H1 (cell line): ENCODE data around the gene NUBP2. TPM values are rescaled to one million over a fixed set of nuclear protein-coding genes. Genes with fewer than 3 reads are reported as not detected.

Source experiments
- FOSL1 ChIP-seq: IDR thresholded peaks from 2 replicates; pipeline ENCODE4 v1.6.1; 2011; ENCODE audit warnings: mild to moderate bottlenecking, low read depth, low read length, moderate library complexity; ENCODE audit not compliant: insufficient read depth
- KDM4A ChIP-seq: IDR thresholded peaks from one replicate; pipeline ENCODE4 v1.7.1; 2012; ENCODE audit warnings: low read depth, mild to moderate bottlenecking, moderate library complexity, low read length, inconsistent platforms; ENCODE audit not compliant: severe bottlenecking
- PHF8 ChIP-seq: fragments of 200-600 bp; sonication (generic); conservative IDR thresholded peaks from 2 replicates; pipeline ENCODE4 v1.7.1; 2012; ENCODE audit warnings: low read depth, mild to moderate bottlenecking, inconsistent platforms, low read length, moderate library complexity
- POLR2AphosphoS5 ChIP-seq: IDR thresholded peaks from 2 replicates; pipeline ENCODE4 v1.6.1; 2011; ENCODE audit warnings: low read depth, low read length
- SP2 ChIP-seq: IDR thresholded peaks from 2 replicates; pipeline ENCODE4 v1.6.1; 2012; ENCODE audit warnings: mild to moderate bottlenecking, low read length, inconsistent platforms
- TAF1 ChIP-seq: IDR thresholded peaks from 2 replicates; pipeline ENCODE4 v1.6.1; 2011; ENCODE audit warnings: mild to moderate bottlenecking, low read depth, low read length
- YY1 ChIP-seq: IDR thresholded peaks from 2 replicates; pipeline ENCODE4 v1.6.1; 2011; ENCODE audit warnings: low read depth, mild to moderate bottlenecking, low read length
- ZNF274 ChIP-seq: IDR thresholded peaks from 2 replicates; pipeline ENCODE4 v1.7.0; 2012; ENCODE audit warnings: low read length, borderline replicate concordance; ENCODE audit errors: extremely low read depth
- polyA plus RNA-seq, 7 experiments: library from polyadenylated mRNA; depleted of rRNA in 3 of 7; stranded (reverse) in 5 of 7; unstranded in 2 of 7; fragments of >200 nt in 5 of 7; fragments of 200-250 nt in 2 of 7; gene quantifications; 1 replicate in 5 of 7; 2 replicates in 1 of 7; 4 replicates in 1 of 7; pipeline versions ENCODE4 v1.2.1 to v1.2.3, GENCODE V29; 2011 to 2013; ENCODE audit warnings: missing spikeins in 2 of 7, mixed read lengths in 2 of 7
- total RNA-seq: library from RNA; stranded (reverse); fragmentation: NEBNext Ultra II Directional; extraction: Animal tissue kit (Norgen Biotek cat#: 25700); gene quantifications from 2 replicates; pipeline ENCODE4 v1.2.1, GENCODE V29; 2021
- TF ChIP-seq, protein P1 (sequence below): fragments of 300-600 bp; sonication (generic); IDR thresholded peaks from 2 replicates; pipeline ENCODE4 v1.7.1; 2012; ENCODE audit warnings: low read length, moderate library complexity, mild to moderate bottlenecking, inconsistent platforms; ENCODE audit not compliant: insufficient replicate concordance

The NUBP2 gene
- total and polyA plus RNA-seq, 2 of the 8 experiments (the other 6 are each of a cell fraction or from before 2014, with no cell fraction given) = 70.3 to 96.9 TPM

DNA sequence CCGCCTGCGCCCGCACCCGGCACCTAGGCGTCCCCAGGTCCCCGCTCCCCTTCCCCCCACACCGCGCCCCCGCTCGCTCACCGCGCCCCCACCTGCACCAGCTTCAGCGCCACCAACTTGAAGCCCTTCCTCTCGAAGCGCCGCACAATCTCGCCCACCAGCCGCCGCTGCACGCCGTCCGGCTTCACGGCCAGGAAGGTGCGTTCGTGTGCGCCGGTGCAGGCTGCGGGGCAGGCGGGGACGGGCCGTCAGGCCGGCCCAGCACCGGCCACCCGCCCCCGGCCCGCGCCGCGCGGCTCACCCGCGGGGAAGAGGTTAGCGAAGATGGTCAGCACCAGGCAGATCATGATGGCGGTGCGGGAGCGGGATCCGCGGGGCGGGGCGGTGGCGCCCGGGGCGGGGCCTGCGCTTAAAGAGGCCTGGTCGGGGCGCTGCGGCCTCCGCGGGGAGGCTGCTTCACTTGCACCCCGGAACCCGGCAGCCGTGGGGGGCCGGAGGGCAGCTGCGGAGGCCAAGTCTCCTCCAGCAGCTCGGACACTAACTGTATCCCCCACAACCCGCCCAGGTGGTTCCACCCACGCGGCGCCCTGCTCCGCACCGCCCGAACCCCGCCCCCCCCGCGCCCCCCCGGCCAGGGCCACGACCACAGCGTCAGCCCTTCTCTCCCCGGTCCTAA is 11.4 kb upstream of the NUBP2 start, which contains the start of gene NME3 (continued):
- TF ChIP-seq, protein P1, sequence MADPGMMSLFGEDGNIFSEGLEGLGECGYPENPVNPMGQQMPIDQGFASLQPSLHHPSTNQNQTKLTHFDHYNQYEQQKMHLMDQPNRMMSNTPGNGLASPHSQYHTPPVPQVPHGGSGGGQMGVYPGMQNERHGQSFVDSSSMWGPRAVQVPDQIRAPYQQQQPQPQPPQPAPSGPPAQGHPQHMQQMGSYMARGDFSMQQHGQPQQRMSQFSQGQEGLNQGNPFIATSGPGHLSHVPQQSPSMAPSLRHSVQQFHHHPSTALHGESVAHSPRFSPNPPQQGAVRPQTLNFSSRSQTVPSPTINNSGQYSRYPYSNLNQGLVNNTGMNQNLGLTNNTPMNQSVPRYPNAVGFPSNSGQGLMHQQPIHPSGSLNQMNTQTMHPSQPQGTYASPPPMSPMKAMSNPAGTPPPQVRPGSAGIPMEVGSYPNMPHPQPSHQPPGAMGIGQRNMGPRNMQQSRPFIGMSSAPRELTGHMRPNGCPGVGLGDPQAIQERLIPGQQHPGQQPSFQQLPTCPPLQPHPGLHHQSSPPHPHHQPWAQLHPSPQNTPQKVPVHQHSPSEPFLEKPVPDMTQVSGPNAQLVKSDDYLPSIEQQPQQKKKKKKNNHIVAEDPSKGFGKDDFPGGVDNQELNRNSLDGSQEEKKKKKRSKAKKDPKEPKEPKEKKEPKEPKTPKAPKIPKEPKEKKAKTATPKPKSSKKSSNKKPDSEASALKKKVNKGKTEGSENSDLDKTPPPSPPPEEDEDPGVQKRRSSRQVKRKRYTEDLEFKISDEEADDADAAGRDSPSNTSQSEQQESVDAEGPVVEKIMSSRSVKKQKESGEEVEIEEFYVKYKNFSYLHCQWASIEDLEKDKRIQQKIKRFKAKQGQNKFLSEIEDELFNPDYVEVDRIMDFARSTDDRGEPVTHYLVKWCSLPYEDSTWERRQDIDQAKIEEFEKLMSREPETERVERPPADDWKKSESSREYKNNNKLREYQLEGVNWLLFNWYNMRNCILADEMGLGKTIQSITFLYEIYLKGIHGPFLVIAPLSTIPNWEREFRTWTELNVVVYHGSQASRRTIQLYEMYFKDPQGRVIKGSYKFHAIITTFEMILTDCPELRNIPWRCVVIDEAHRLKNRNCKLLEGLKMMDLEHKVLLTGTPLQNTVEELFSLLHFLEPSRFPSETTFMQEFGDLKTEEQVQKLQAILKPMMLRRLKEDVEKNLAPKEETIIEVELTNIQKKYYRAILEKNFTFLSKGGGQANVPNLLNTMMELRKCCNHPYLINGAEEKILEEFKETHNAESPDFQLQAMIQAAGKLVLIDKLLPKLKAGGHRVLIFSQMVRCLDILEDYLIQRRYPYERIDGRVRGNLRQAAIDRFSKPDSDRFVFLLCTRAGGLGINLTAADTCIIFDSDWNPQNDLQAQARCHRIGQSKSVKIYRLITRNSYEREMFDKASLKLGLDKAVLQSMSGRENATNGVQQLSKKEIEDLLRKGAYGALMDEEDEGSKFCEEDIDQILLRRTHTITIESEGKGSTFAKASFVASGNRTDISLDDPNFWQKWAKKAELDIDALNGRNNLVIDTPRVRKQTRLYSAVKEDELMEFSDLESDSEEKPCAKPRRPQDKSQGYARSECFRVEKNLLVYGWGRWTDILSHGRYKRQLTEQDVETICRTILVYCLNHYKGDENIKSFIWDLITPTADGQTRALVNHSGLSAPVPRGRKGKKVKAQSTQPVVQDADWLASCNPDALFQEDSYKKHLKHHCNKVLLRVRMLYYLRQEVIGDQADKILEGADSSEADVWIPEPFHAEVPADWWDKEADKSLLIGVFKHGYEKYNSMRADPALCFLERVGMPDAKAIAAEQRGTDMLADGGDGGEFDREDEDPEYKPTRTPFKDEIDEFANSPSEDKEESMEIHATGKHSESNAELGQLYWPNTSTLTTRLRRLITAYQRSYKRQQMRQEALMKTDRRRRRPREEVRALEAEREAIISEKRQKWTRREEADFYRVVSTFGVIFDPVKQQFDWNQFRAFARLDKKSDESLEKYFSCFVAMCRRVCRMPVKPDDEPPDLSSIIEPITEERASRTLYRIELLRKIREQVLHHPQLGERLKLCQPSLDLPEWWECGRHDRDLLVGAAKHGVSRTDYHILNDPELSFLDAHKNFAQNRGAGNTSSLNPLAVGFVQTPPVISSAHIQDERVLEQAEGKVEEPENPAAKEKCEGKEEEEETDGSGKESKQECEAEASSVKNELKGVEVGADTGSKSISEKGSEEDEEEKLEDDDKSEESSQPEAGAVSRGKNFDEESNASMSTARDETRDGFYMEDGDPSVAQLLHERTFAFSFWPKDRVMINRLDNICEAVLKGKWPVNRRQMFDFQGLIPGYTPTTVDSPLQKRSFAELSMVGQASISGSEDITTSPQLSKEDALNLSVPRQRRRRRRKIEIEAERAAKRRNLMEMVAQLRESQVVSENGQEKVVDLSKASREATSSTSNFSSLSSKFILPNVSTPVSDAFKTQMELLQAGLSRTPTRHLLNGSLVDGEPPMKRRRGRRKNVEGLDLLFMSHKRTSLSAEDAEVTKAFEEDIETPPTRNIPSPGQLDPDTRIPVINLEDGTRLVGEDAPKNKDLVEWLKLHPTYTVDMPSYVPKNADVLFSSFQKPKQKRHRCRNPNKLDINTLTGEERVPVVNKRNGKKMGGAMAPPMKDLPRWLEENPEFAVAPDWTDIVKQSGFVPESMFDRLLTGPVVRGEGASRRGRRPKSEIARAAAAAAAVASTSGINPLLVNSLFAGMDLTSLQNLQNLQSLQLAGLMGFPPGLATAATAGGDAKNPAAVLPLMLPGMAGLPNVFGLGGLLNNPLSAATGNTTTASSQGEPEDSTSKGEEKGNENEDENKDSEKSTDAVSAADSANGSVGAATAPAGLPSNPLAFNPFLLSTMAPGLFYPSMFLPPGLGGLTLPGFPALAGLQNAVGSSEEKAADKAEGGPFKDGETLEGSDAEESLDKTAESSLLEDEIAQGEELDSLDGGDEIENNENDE = no peak
- TF ChIP-seq TAF1 = 0 out of 2 replicates have a peak, but pooled peaks have one; percentile 24
- TF ChIP-seq FOSL1 = 0 out of 2 replicates have a peak, but pooled peaks have one; percentile 19
- TF ChIP-seq ZNF274 = no peak
- peak; percentile 64 for TF ChIP-seq POLR2AphosphoS5
- TF ChIP-seq PHF8 = peak; percentile 15; the same call in 1 of the 2 replicates
- no peak for TF ChIP-seq SP2
- peak; percentile 37; the same call in 1 of the 2 replicates for TF ChIP-seq YY1
- TF ChIP-seq KDM4A = peak; percentile 33
